ENCODE data around the gene SBNO1.

- TF ChIP-seq, protein P1, sequence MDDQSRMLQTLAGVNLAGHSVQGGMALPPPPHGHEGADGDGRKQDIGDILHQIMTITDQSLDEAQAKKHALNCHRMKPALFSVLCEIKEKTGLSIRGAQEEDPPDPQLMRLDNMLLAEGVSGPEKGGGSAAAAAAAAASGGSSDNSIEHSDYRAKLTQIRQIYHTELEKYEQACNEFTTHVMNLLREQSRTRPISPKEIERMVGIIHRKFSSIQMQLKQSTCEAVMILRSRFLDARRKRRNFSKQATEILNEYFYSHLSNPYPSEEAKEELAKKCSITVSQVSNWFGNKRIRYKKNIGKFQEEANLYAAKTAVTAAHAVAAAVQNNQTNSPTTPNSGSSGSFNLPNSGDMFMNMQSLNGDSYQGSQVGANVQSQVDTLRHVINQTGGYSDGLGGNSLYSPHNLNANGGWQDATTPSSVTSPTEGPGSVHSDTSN (CRISPR knock-in tag; IDR thresholded peaks at IDR 0.05) = no peak
- TF ChIP-seq ZNF169 (tag by site-specific recombination; IDR thresholded peaks at IDR 0.05) = no peak
- TF ChIP-seq, protein P2, sequence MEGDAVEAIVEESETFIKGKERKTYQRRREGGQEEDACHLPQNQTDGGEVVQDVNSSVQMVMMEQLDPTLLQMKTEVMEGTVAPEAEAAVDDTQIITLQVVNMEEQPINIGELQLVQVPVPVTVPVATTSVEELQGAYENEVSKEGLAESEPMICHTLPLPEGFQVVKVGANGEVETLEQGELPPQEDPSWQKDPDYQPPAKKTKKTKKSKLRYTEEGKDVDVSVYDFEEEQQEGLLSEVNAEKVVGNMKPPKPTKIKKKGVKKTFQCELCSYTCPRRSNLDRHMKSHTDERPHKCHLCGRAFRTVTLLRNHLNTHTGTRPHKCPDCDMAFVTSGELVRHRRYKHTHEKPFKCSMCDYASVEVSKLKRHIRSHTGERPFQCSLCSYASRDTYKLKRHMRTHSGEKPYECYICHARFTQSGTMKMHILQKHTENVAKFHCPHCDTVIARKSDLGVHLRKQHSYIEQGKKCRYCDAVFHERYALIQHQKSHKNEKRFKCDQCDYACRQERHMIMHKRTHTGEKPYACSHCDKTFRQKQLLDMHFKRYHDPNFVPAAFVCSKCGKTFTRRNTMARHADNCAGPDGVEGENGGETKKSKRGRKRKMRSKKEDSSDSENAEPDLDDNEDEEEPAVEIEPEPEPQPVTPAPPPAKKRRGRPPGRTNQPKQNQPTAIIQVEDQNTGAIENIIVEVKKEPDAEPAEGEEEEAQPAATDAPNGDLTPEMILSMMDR (tag by site-specific recombination; IDR thresholded peaks at IDR 0.05) = no peak
- TF ChIP-seq ZNF704 (tag by site-specific recombination; IDR thresholded peaks at IDR 0.05) = no peak
- no peak for TF ChIP-seq ZIC2 (tag by site-specific recombination; IDR thresholded peaks at IDR 0.05)
- no peak for TF ChIP-seq ZNF175 (tag by site-specific recombination; IDR thresholded peaks at IDR 0.05)
- no peak for TF ChIP-seq ZEB2 (tag by site-specific recombination; IDR thresholded peaks at IDR 0.05)
- no peak for TF ChIP-seq SP3 (tag by site-specific recombination; IDR thresholded peaks at IDR 0.05)
- TF ChIP-seq YY1 (tag by site-specific recombination; IDR thresholded peaks at IDR 0.05) = no peak
- TF ChIP-seq ZNF600 (tag by site-specific recombination; IDR thresholded peaks at IDR 0.05) = no peak
- TF ChIP-seq ZBTB21 (tag by site-specific recombination; IDR thresholded peaks at IDR 0.05) = no peak
These were observed 14.7 kb upstream of the SBNO1 start for GRCh38 chr12:123379391-123379790.

All from HEK293 (cell line).